Lower lobe of right lung (tissue), 2 donors: ENCODE results near the gene RBBP8NL. TPM values are rescaled to one million over a fixed set of nuclear protein-coding genes. Genes with fewer than 3 reads are reported as not detected.
A peak's percentile ranks its signal among the peaks of the same experiment; 100 is the strongest.
"Not testable (repeated sequence)": the region's sequence is repeated elsewhere in the genome, so short reads cannot be mapped to it uniquely, and the experiment has no call there.

ENCODE experiments used
- ATAC-seq, 2 donors: fragments of 200-7000 bp; cut with Tn5 transposase; one replicate each; pipeline ENCODE4 v1.9.1; 2020 to 2022; ENCODE audit warnings: mild to moderate bottlenecking in 2 of 2, moderate library complexity in 2 of 2
- DNase-seq: peaks from one replicate; pipeline ENCODE4 v3.0.0-alpha.2; 2020
- H3K27ac ChIP-seq: fragments of 200-600 bp; one replicate; pipeline ENCODE4 v1.8.0; 2022
- H3K27me3 ChIP-seq: fragments of 200-600 bp; one replicate; pipeline ENCODE4 v1.8.0; 2022; ENCODE audit warnings: low read depth
- H3K36me3 ChIP-seq: fragments of 200-600 bp; one replicate; pipeline ENCODE4 v1.8.0; 2022; ENCODE audit warnings: mild to moderate bottlenecking
- H3K4me1 ChIP-seq: fragments of 200-600 bp; one replicate; pipeline ENCODE4 v1.8.0; 2022
- H3K4me3 ChIP-seq: fragments of 200-600 bp; one replicate; pipeline ENCODE4 v1.8.0; 2022; ENCODE audit warnings: mild to moderate bottlenecking
- H3K9me3 ChIP-seq: fragments of 200-600 bp; one replicate; pipeline ENCODE4 v1.8.0; 2022
- intact Hi-C: fragments of 100-400 bp; cut with DNase I; formaldehyde crosslinking; loops from one replicate; pipeline ENCODE4 v1.11.0; 2022
- total RNA-seq: library from RNA; stranded (reverse); fragmentation: NEBNext Ultra II Directional; extraction: Animal tissue kit (Norgen Biotek cat#: 25700); gene quantifications from one replicate; pipeline ENCODE4 v1.2.1, GENCODE V29; 2021
- TF ChIP-seq, protein P1 (sequence below): fragments of 200-600 bp; IDR thresholded peaks from one replicate; pipeline ENCODE4 v1.8.0; 2022; ENCODE audit warnings: antibody characterized with exemption, mild to moderate bottlenecking
- donor health status: DM: no; HTN: yes; CAD: no; lungs with severe emphysema.

The RBBP8NL gene
- total RNA-seq, 1 donor from 2014 or later = 2.0 TPM

DNA sequence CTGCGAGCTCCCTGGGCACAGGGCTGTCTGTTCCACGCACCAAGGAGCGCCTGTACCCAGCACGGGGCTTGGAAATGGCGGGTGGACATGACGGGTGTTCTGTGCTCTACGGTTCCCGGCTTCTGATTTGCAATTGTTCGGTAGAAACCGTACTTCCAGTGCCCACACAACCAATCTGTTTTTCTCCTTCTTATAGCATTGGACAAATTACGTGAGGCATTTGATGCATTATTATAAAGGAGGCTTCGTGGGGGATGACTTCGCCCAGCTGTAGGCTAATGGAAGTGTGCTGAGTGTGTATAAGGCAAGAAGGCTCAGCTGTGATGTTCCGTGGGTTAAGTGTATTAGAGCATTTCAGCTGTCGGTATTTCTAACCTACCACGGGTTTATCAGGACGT is 50.3 kb downstream of the RBBP8NL start:
- H3K4me3 ChIP-seq = no peak overlapping the region
- H3K9me3 ChIP-seq = no peaks in the 10 kb centered on the region
- ATAC-seq (no peak), DNase-seq (no peak)
- TF ChIP-seq, protein P1, sequence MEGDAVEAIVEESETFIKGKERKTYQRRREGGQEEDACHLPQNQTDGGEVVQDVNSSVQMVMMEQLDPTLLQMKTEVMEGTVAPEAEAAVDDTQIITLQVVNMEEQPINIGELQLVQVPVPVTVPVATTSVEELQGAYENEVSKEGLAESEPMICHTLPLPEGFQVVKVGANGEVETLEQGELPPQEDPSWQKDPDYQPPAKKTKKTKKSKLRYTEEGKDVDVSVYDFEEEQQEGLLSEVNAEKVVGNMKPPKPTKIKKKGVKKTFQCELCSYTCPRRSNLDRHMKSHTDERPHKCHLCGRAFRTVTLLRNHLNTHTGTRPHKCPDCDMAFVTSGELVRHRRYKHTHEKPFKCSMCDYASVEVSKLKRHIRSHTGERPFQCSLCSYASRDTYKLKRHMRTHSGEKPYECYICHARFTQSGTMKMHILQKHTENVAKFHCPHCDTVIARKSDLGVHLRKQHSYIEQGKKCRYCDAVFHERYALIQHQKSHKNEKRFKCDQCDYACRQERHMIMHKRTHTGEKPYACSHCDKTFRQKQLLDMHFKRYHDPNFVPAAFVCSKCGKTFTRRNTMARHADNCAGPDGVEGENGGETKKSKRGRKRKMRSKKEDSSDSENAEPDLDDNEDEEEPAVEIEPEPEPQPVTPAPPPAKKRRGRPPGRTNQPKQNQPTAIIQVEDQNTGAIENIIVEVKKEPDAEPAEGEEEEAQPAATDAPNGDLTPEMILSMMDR = no peak
- H3K36me3 ChIP-seq = no peaks in the 10 kb centered on the region
- intact Hi-C loops = no loop called here
- H3K27ac ChIP-seq = peak overlapping the region; percentile 58
- H3K4me1 ChIP-seq = peaks cover 54% of the 10 kb centered on the region
- no peaks in the 10 kb centered on the region for H3K27me3 ChIP-seq

DNA sequence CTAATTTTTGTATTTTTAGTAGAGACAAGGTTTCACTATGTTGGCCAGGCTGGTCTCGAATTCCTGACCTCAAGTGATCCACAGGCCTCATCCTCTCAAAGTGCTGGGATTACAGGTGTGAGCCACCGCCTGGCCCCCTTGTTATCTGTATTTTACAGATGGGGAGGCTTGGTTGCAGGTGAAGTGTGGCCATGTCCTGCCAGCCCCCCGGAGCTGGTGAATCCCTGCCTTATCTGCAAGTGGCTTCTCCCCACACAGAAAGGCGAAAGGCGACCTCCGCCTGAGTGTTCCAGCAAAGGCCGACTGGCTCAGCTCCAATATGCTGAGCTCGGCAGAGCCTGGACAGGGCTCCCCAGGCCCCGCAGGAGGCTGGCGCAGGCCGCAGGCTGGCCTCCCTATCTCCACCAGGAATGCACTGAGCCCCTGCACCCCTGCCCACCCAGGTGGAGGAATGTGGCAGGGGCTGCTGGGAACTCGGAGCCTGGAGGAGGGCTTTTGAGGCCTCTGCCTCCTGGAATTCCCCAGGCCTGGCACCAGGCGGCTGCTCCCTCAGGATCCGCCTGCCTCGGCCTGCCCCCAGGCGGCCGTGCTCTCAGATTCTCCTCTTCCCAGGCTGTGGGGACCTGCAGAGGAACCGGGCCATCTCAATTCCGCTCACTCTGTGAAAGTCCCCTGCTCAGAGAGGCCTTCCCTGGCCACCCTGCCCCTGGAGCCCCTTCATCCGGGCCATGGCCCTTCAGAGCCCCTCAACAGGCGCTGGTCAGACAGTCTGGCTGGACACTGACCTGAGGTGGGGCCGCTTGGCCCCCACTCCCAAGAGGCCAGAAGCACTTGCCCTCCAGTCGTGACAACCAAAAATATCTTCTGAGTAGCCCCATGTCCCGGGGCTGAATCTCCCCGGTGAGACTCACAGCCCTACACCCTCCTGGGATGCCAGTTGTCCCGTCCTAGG is 51.0 kb downstream of the RBBP8NL start:
- H3K27me3 ChIP-seq = no peaks in the 10 kb centered on the region
- peak; percentile 81 to 88 for ATAC-seq
- H3K4me1 ChIP-seq = peaks cover 54% of the 10 kb centered on the region
- H3K36me3 ChIP-seq = no peaks in the 10 kb centered on the region
- no peaks in the 10 kb centered on the region for H3K9me3 ChIP-seq
- TF ChIP-seq, protein P1 = peak; percentile 49
- no peak overlapping the region for H3K4me3 ChIP-seq
- intact Hi-C loops = no loop called here
- DNase-seq = no peak
- H3K27ac ChIP-seq = peak overlapping the region; percentile 58

- Histone ChIP-seq H3K9me3 (no peaks in the 10 kb centered on the region), H3K4me3 (no peak overlapping the region), H3K36me3 (no peaks in the 10 kb centered on the region), H3K4me1 (peaks cover 65% of the 10 kb centered on the region), H3K27ac (peak overlapping the region; percentile 58), H3K27me3 (peaks cover 5% of the 10 kb centered on the region)
- DNase-seq = no peak
- ATAC-seq = peak in 1 of 2 donors; percentile 3
- intact Hi-C loops = no loop called here
- TF ChIP-seq, protein P1 = no peak
These were observed 52.8 kb downstream of the RBBP8NL start for GRCh38 chr20:62374331-62375152.

- H3K36me3 ChIP-seq, DNase-seq, H3K9me3 ChIP-seq, H3K27me3 ChIP-seq, H3K4me3 ChIP-seq, ATAC-seq, intact Hi-C loops: not testable (repeated sequence)
- Histone ChIP-seq H3K4me1 (peaks cover 72% of the 10 kb centered on the region), H3K27ac (peak overlapping the region; percentile 58)
These were observed 53.6 kb downstream of the RBBP8NL start for GRCh38 chr20:62373631-62374179.

DNA sequence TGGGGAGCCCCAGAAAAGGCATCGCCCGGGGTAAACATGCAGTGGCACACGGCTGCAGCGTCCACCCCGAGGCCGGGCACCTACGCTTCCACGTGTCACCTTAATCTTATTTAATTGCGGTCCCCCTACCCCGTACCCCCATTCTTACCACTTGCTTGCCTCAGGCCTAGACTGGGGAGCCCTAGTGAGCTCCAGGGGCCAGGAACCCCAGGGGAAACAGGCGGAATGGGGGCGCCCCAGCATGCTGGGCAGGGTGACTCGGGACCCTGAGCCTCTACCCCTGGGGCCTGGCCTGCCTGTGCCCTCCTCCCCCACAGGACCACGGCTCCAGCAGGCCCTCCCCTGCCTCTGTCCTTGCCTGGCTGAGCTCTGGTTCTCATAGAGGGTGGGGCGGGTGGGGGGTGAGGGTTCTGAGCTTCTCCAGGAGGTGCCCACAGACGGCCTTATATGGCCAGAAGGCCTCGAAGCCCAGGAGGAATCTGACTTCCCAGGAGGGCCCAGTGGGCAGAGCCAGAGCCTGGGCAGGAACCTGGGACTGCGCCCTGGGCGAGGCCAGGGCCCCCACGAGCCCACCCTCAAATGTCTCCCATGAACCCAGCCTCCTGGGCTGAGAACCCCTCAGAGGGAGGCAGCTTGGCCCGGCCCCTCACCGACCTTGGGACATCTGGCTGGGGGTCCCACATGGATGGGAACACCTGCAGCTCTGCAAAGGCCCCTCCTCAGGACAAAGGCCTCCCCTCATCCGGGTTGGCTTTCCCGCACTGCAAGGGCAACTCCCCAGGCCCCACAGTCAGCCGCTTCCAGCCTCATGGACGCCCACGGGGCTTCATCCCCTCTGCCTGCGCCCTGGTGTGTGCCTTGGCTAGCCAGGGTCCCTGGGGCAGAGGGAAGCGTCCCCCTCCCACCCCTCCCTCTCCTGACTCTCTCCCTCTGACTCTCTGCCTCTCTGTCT is 55.0 kb downstream of the RBBP8NL start:
- ATAC-seq (no peak), DNase-seq (no peak)
- Histone ChIP-seq H3K36me3 (no peaks in the 10 kb centered on the region), H3K9me3 (no peaks in the 10 kb centered on the region), H3K27ac (no peak overlapping the region), H3K4me1 (peaks cover 72% of the 10 kb centered on the region), H3K4me3 (no peak overlapping the region), H3K27me3 (peaks cover 11% of the 10 kb centered on the region)
- intact Hi-C loops = no loop called here
- TF ChIP-seq, protein P1 = no peak
